AG04449 (cell line): ENCODE data around the gene MAP3K5.

Experiments used
- CTCF ChIA-PET: fragments of 350-600 bp; formaldehyde crosslinking; extraction: SDS; loops from one replicate; lab custom pipeline; 2021; ENCODE audit warnings: antibody characterized with exemption; lab: Yijun Ruan, JAX
- POLR2A ChIA-PET: fragments of 400-600, 350-600 bp; formaldehyde crosslinking; extraction: SDS; loops from one replicate; lab custom pipeline; 2020; ENCODE audit warnings: antibody characterized with exemption, inconsistent platforms; lab: Yijun Ruan, JAX
- DNase-seq: peaks from one replicate; pipeline ENCODE4 v3.0.0-alpha.2; 2010; ENCODE audit warnings: low read depth, low spot score
- H3K4me3 ChIP-seq: 2 replicates; pipeline ENCODE4 v1.5.1; 2011; ENCODE audit warnings: low read depth, mild to moderate bottlenecking, control low read depth, low read length
- CTCF ChIP-seq: IDR thresholded peaks from one replicate; pipeline ENCODE4 v1.5.1; 2011; ENCODE audit warnings: mild to moderate bottlenecking, moderate library complexity, low read length, control low read depth, inconsistent platforms; ENCODE audit not compliant: insufficient read depth; ENCODE audit errors: missing control alignments

The MAP3K5 gene

GRCh38 chr6:136657666-136658065, 134.6 kb downstream of the MAP3K5 start:
- no peak for DNase-seq
- POLR2A ChIA-PET, result no interaction called here
- no peak for TF ChIP-seq CTCF
- CTCF ChIA-PET, result interaction anchor here (5.3 kb wide), 1 partner anchor 11 kb away, joined by 49 read pairs; no protein-coding TSS in a partner anchor
- H3K4me3 ChIP-seq, result no peak overlapping the region

DNA sequence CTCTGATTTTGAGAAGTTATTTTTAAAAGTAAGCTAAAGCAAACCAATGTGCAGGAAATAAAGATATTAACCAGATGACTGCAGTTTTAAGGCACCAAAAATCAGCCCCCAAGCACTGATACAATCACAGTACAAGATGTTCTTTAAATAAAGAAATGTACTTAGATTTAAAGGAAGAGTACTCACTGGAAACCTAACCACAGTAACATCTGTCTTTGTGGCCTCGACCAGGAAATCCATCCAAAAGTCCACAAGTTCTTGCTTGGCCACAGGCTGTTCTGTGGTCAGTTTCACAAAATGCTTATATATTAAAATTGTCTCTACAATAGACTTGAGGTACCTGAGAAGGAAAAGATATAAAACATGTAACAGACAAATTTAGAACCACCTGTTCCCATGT, 136.2 kb downstream of the MAP3K5 start:
- POLR2A ChIA-PET, result no interaction called here
- H3K4me3 ChIP-seq, result no peak overlapping the region

DNA sequence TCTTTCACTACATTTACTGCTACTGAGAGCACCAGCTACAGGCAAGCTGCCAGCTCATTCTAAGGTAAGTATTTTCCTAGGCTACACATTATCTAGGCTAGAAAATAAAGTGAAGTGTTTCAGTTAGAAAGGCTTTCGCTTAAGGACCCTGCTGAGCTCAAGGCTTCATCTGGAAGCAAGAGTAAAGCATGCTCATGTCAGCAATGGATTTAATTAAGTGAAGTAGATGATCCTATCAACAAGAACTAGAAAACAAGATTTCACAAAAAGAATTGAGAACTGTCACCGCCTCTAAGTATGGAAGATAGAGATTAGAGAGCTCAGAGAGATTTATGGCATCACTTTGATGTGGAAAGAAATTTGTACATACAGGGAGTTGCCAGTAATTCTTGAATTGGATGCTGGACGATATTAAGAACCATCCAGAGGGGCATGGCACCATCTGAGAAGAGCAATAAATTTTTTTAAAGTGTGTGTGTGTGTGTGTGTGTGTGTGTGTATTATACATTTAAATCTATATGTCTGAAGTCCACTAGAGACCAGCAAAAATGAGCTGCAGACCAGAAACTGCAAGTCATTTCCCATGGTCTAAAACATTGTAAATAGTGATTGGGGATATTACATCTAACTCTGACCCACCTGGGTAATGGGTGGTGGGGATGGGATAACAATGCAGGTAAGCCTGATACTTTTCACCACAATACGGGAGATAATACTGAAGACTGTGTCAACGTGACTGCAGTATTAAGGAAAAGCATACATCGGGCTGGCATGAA, 136.8 kb downstream of the MAP3K5 start:
- ChIA-PET POLR2A (no interaction called here), CTCF (interaction anchor here (0.5 to 5.3 kb wide), 3 partner anchors 9 to 137 kb away, joined by 3 to 49 read pairs (median 10); partner anchors contain the start of gene MAP3K5)
- DNase-seq, result no peak

More for the DNA sequence above, 136.2 kb downstream of the MAP3K5 start:
- CTCF ChIA-PET, result interaction anchor here (1.4 to 5.3 kb wide), 2 partner anchors 10 to 136 kb away, joined by 10 to 49 read pairs; partner anchors contain the start of gene MAP3K5
- no peak for DNase-seq
- TF ChIP-seq CTCF, result no peak

DNA sequence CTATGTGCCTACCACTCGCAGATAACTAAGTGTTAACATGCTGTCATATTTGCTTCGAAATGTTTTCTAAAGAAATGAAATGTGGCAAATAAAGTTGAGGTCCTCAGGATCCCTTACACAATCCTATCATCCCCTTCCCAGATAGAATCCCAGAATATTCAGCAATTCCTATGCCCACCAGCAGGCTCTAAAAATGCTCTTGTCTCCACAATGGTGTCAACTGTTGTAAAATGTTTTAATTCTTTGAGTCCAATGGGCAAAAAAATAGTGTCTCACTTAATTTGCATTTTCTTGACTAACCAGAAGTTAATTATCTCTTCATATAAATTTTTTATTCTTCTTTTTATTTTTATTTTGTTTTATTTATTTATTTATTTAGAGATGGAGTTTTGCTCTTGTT, 138.2 kb downstream of the MAP3K5 start:
- H3K4me3 ChIP-seq, result no peak overlapping the region
- TF ChIP-seq CTCF, result no peak
- no peak for DNase-seq
- ChIA-PET CTCF (interaction anchor here (2.0 to 5.3 kb wide), 2 partner anchors 8 to 10 kb away, joined by 10 to 49 read pairs; no protein-coding TSS in a partner anchor), POLR2A (no interaction called here)

More for the DNA sequence above, 136.8 kb downstream of the MAP3K5 start:
- TF ChIP-seq CTCF, result no peak
- H3K4me3 ChIP-seq, result no peak overlapping the region

DNA sequence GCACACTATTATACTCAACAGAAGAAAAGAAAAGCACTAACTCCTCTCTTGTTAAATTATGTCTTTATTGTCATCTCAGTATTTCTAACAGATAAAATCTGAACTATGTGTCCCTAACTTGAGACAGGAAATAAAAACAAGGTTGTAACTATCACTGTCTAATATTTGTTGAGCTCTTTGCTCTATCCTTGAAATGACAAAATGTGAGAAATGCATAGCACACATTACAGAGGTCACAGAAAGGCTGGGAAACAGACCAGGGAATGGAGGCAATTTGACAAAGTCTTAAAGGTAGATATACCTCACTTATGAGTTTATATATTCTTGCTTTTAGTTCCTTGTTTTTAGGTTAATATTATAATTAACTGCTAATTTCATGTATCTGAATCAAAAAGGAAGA, 139.6 kb downstream of the MAP3K5 start:
- H3K4me3 ChIP-seq, result no peak overlapping the region
- ChIA-PET POLR2A (no interaction called here), CTCF (interaction anchor here (2.0 kb wide), 1 partner anchor 8 kb away, joined by 10 read pairs; no protein-coding TSS in a partner anchor)
- no peak for TF ChIP-seq CTCF
- no peak for DNase-seq

- no peak overlapping the region for H3K4me3 ChIP-seq
These were observed 140.3 kb downstream of the MAP3K5 start for GRCh38 chr6:136651982-136652381.

More at GRCh38 chr6:136651982-136652381, 140.3 kb downstream of the MAP3K5 start:
- ChIA-PET POLR2A (no interaction called here), CTCF (interaction anchor here (2.0 to 12.4 kb wide), 2 partner anchors 8 to 137 kb away, joined by 10 to 351 read pairs; partner anchors contain the start of gene MAP3K5)
- no peak for TF ChIP-seq CTCF
- no peak for DNase-seq
